Posterior cingulate gyrus (tissue), 11 donors: ENCODE results near the gene RHPN2.
"Not testable (repeated sequence)": the region's sequence is repeated elsewhere in the genome, so short reads cannot be mapped to it uniquely, and the experiment has no call there.

ENCODE experiments used
- DNase-seq, 10 donors: peaks; one replicate each; pipeline versions ENCODE4 v3.0.0 to v3.0.0-alpha.2; 2020 to 2021; ENCODE audit warnings: mixed read lengths in 3 of 10
- intact Hi-C: fragments of 100-400 bp; cut with DNase I; formaldehyde crosslinking; loops from one replicate; pipeline ENCODE4 v1.15.1; 2023

RHPN2 gene

DNA sequence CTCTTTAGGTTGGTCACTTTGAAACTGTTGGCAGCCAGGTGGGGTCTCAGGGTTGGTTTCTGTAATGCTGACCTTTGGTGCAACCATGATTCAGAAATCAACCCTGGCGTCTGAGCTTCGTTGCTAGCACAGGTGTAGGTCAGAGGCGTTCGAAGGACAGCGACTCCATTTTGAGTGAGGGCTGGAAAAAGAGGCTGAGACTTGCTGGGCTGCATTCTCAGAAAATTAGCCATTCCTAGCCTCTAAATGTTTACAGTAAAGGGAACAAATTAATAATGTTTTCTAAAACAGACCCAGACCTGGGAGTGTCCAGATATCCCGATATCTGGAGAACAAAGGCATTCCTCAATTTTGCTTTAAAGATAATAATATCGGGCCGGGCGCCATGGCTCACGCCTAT lies 29.2 kb downstream of the RHPN2 start:
- intact Hi-C loops = no loop called here
- peak in 1 of 10 donors; percentile 2 for DNase-seq

DNA sequence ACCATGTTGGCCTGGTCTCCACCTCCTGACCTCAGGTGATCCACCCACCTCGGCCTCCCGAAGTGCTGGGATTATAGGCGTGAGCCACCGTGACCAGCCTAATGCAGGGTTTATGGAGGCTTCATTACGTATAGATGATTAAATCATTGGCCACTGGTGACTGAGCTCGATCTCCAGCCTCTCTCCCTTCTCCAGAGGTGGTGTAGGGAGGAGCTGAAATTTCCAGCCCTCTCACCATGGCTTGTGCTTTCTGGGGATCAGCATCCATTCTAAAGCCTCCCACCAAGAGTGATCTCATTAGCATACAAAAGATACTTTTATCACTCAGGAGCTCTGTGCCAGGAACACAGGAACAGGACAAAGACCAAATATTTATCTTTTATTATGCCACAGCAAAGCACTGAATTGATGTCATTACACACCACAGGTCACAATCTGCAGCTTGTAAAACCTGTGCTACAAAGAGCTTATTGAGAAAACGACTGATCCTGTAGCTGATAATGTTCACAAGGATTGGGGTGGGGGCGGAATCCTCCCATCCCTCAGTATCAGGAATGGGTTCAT lies 32.4 kb downstream of the RHPN2 start:
- peak in 1 of 10 donors; percentile 2 for DNase-seq
- intact Hi-C loops = no loop called here

DNA sequence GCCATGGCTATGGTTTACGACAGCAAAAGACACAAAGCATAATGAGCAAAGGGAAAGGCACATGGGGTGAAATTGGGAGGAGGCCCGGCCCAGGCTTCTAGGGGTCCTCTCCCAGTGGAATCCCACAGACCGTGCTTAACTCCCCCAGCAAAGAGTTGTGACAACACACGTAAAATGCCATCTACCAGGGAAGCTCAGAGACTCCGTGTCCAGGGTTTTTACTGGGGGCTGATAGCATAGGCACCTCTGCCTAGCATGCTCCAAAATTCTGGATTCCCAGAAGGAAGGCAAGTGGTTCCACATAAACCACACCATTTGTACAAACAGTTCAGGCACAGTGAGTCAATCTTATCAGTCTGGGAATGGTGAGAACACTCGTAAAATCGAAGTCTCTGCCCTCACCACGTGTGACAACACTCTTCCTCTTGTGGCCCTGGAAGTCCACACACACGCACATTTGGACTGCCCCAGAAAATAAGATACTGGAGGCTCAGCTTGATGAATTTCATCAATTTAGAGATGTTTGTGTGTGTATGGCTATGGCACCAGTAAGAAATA lies 34.9 kb downstream of the RHPN2 start:
- peak in 1 of 10 donors; percentile 13 for DNase-seq
- intact Hi-C loops = no loop called here

DNA sequence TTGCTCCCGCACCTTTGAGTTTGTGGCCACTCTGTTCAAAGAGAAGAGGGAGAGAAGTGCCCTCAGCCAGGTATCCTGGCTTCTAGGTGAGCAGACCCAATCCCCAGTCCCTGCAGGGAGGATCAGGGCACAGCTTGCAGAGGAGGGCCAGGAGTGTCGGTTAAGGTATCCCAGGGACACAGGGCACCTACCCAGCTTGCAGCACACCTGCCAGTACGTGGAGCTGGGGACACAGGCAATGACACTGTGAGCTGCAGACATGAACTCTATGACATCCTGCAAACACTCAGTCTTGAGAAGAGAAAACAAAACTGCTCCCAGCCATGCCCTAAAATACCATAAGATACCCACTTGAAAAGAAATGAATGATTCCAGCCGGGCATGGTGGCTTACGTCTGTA lies 38.1 kb downstream of the RHPN2 start:
- peak in 2 of 10 donors; percentile 9 to 41 for DNase-seq
- intact Hi-C loops = not testable (repeated sequence)

DNA sequence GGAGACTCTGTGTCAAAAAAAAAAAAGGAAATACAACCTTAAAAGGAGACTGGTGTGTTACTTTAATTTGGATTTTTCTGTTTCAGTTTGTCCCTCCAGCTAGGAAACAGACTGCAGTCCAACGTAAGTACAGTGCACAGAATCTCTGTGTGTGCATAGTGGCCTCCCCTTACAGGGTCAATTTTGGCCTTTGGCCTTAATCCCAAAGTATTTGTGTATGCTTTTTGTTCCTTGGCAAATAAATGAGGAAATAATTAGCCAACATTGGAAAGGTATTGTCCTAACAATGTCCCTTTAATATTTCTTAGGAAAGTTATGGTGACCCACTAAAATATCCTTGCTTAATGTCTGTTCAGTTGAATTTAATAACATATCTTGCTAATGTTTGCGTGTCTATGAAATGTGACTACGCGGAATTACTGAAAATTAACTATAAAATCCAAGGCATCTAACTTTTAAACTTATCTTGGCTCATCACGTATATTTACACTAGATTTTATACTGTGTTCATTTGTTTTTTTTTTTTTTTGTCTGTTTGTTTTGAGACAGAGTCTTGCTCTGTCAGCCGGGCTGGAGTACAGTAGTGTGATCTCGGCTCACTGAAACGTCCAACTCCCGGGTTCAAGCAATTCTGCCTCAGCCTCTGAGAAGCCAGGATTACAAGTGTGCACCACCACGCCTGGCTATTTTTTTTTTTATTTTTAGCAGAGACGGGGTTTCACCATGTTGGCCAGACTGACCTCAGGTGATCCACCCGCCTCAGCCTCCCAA lies 39.0 kb downstream of the RHPN2 start:
- DNase-seq = peak in 1 of 10 donors; percentile 40
- intact Hi-C loops = not testable (repeated sequence)

DNA sequence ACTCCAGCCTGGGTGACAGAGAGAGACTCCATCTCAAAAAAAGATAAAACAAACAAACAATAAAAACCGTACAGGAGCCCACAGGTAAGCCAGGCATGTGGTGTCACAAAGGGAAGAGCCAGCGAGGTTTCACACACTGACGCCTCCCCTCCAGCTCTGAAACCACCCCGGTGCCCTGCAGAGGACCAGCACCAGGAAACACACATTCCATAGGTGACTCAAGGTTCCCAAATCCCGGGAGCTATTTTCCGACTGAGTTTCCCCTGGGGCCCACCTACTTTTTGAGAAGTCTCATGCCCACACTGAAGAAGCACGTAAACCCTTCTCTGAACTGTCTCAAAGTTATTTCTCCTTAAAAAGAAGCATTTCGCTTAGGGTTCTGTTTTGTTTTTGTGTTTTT lies 40.3 kb downstream of the RHPN2 start:
- intact Hi-C loops = no loop called here
- peak in 2 of 10 donors; percentile 2 to 31 for DNase-seq

DNA sequence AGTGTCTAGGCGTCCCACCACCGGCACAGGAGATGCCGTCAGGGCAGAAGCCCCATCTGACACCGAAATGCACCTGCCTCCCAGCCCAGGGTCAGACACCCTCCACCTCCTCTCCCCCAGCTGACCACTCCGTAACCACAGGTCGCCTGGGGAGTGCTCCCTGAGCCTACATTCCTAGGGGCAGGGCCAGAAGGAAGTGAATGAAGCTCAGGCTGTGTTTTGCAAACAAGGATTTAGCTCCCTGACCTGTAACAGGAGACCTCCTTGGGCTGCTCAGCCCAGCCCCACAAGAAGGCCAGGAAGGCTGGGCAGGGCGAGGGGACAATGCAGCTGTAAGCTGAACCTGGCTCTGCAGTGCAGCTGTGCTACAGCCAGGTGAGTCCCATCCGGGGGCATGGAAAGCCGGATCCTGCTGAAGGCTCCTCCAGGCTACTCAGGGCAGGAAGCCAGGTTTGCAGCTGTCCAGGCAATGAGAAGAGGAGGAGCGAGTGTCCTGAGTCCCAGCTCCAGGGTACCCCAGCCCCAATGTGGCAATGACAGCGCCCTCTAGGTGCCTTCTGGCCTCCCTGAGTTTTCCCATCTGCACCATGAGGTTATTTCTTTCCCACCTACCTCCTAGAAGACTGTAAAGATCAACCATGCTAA lies 42.1 kb downstream of the RHPN2 start:
- intact Hi-C loops = no loop called here
- peak in 2 of 10 donors; percentile 21 to 49 for DNase-seq

DNA sequence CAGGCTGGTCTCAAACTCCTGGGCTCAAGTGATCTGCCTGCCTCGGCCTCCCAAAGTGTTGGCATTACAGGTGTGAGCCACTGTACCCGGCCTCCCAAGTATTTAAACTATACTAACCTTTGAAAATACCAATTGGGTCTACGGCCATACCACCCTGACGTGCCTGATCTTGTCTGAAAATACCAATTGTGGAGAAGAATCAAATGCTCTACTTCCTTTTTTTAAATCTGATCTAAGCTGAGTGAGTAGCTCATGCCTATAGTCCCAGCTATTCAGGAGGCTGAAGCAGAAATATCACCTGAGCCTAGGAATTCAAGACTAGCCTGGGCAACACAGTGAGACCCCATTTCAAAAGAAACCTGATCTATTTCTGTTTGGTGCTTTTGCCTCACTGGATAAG lies 53.8 kb downstream of the RHPN2 start:
- intact Hi-C loops, DNase-seq: not testable (repeated sequence)

DNA sequence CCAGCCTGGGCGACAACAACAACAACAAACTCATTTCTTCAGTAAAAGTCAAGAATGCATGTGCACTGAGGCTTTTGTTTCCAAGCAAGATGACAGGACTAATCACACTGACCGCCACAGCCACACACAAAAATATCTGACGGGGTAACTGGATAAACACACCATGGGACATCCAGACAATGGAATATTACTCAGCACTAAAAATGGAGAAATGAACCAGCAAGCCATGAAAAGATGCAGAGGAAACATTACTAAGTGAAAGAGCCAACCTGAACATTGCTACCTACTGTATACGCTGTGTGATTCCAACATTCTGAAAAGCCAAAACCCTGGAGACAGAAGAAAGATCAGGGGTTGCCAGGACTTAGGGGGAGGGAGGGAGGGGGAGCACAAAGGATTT lies 56.0 kb downstream of the RHPN2 start:
- intact Hi-C loops = no loop called here
- DNase-seq = no peak

DNA sequence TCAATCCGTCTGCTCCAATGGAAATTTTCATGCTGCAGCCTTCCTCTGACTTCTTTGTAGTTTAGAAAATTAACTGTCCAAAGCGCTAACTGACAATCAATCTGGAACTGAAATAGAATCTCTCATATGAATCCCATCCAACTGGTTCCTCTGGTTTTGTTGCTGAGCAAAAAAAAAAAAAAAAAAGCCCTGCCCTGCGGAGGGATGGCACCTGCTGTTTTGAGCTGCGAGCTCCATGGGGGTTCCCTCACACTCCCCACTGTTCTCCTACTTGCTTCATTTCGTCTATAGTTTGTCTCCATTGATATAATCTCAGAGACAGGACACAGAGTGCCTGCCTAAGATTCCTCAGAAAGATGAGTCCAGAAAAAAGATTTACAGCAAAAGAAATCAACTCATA lies 59.2 kb downstream of the RHPN2 start:
- intact Hi-C loops = no loop called here
- no peak for DNase-seq

DNA sequence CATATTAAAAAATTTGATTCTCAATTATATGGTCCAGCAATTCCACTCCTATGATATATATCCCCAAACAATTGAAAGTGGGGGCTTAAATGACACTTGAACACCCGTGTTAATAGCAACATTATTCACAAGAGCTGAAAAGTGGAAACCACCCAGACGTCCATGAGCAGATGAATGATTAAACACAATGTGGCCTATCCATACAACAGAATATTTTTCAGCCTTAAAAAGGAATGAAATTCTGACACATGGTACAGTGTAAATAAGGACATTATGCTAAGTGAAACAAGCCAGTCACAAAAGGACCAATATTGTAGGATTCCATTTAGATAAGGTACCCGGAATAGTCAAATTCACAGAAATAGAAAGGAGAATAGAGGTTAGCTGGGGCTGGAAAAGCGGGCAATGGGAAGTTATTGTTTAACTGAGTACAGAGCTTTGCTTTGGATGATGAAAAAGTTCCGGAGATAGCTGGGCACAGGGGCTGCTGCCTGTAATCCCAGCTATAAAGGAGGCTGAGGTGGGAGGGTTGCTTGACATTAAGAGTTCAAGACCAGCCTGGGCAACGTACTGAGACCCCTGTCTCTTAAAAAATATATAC lies 61.2 kb downstream of the RHPN2 start:
- DNase-seq, intact Hi-C loops: not testable (repeated sequence)

DNA sequence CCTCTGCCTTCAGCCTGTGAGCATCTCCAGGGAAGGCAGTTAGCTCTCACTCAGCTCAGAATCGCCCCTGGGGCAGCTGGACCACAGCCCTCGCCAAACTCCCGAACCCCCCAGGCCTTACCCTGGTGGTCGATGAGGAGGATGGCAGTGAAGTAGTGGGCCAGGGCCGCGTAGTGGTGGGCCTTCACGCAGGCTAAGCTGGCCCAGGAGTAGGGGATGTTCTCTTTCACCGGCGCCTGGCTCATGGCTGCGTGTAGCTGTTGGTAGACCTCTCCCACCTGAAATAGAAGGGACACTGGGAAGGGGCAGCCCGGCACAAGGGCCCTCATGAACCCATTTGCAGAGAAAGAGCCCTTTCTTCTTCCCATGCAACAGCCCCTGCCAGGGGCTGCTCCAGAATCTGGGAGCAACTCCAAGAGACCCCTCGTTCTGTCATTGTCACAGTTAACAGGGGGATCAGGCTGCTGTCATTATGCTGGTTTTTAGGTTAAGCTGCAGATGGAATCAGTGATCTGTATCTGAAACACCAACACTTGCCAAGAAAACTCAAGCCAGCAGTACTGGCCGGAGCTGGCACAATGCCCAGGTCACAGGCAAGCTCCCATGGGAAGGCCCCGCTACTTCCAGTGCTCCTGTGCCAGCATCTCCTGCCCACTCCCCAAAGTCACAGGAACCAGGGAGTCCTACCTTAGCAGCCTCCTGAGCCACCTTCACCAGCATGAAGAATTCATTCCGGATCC lies 62.4 kb downstream of the RHPN2 start:
- intact Hi-C loops = not testable (repeated sequence)
- peak in 7 of 10 donors; percentile 10 to 84 (median 20) for DNase-seq

DNA sequence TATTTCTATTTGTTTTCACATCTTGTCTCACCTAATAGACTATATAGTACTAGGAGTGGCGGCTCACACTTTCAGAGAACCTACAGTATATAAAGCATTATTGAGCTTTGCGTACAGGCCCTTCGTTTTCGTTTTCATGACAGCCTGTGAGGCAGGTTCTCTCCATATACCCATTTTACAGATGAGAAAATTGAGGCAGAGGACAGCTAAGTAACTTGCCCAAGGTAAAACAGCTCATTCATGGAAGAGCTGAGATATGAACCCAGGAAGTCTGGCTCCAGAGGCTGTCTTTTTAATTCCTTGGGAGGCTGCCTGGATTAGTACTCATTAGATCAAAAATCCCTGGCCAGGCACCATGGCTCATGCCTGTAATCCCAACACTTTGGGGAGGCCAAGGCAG lies 63.8 kb downstream of the RHPN2 start:
- intact Hi-C loops = no loop called here
- no peak for DNase-seq

DNA sequence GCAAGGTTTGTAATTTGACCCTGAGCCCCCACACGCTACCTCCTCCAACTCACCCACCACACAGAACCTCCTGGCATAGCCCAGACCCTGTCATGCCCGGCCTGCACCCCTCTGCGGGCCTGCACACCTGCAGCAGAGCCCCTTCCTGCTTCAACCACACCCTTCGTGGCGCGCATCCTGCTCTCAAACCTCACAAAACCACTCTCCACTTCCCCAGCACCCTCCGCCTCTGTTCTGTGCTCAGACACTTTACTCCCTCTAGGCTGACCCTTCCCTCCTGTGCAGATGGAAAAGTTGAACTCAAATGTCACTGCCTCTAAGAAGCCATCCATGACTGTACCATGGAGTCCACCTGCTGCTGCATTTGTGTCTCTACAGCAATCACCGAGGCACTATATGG lies 64.2 kb downstream of the RHPN2 start:
- peak in 2 of 10 donors; percentile 14 to 70 for DNase-seq

DNA sequence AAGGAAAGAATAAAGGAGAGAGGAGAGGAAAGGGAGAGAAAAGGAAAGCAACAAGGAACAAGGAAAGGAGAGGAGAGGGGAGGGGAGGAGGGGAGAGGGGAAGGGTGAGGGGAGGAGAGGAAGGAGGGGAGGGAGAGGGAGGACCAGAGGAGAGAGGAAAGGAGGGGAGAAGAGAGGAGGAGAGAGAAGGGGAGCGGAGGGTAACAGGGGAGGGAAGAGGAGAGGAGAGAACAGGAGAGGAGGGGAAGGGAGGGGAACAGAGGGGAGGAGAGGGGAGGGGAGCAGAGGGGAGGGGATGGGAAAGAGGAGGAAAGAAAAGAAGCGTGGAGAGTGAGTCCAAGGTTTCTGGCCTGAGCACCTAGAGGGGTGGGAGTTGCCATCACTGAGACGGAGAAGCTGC lies 66.0 kb downstream of the RHPN2 start:
- intact Hi-C loops = no loop called here
- DNase-seq = no peak

More for the DNA sequence above, 64.2 kb downstream of the RHPN2 start:
- intact Hi-C loops = no loop called here

DNA sequence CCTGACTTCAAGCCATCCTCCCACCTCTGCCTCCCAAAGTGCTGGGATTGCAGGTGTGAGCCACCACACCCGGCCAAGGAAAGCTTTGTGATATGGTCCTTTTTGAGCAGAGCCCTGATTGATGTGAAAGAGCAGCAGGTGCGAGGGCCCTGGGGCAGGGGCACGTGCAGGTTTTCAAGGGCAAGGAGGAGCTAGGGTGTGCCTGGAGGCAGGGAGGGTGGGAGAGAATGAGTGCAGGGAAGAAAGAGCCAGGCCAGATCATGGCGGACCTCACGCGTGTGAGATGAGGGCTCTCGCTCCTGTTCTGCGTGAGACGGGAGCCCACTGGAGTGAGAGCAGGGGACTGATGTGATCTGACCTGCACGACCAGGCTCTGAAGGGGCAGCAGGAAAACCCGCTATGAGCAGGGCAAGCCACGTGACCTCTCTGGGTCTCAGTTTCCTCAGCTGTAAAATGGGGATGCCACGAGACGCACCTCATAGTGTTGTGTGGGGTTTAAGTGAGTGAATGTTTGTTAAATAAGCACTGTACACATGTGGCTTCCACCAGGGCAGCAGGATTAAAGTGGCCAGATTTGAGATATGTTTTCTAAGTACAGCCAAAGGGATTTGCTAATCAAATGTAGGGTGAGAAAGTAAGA lies 66.9 kb downstream of the RHPN2 start:
- DNase-seq = peak in 2 of 10 donors; percentile 42 to 56
- intact Hi-C loops = no loop called here

DNA sequence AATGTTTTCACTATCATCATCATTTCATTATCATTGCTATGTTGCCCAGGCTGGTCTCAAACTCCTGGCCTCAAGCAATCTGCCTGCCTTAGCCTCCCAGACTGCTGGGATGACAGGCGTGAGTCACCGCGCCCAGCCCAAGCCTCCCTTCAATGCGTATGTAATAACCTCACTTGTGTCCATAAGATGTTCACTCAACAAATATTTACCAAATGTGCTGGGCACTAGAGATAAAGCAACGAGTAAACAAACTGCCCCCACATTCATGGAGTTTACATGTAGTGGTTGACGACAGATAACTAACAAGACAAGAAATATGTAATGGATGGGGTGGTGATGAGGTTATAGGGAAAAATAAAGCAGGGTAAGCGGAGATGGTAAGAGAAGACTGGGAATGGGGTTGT lies 67.6 kb downstream of the RHPN2 start:
- intact Hi-C loops = not testable (repeated sequence)
- DNase-seq = peak in 1 of 10 donors; percentile 61

DNA sequence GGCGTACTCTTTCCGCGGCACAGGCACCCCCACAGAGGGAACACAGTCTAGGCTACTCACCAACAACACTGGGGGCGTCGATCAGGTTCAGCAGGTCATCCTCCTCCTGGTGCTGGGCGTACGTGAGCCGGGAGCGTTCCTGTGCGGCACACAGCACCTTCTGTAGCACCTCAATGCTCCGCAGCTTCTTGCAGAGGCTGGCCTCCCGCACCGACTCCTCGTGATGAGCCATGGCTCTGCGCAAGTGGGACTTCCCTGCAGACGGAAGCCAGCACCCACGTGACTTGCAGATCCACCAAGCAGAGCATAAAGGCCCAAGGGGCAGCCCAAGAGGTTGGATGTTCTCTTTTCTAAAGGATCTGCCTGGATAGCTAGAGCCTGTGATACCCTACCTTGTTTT lies 68.7 kb downstream of the RHPN2 start:
- DNase-seq = peak in 2 of 10 donors; percentile 28 to 72
- intact Hi-C loops = not testable (repeated sequence)

DNA sequence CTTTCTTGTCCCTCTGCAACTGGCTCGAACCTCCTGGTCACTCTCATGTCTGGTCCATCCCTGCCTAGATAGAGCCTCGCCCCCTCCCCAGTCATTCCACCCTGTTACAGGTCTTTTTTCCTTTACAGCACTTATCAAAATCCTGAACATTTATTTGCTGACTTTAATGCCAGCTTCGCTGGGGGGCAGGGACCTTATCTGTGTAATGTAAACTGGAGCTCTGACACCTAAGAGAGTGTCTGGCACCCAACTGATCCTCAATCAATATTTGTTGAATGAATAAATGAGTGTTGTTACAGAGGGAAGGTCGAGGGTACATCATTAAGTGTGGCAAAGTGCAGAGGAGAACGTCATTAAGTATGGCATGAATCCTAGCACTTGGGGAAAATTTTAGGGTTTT lies 76.0 kb downstream of the RHPN2 start:
- peak in 1 of 10 donors; percentile 18 for DNase-seq

DNA sequence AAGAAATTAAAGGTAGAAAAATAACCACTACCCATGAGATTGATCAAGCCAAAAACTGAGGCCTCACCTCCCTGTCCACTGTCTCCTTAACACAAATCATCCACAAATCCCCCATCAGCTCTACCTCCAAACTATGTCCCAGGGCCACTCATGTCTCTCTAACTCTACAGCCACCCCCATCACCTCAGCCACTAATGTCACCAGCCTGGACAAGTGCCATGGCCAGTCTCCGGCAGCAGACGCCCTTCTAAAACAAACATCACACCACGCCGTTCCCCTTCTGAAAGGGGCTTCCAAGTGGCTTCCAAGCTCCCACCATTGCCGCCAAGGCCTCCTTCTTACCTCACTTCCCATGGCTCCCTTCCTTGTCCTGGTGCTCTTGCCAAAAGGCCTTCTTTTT lies 76.4 kb downstream of the RHPN2 start:
- DNase-seq = peak in 1 of 10 donors; percentile 31
- intact Hi-C loops = not testable (repeated sequence)

More for the DNA sequence above, 76.0 kb downstream of the RHPN2 start:
- intact Hi-C loops = no loop called here
